NCI-H1694 treated with DMSO at 0.1 percent for 48 hours (cell line): ENCODE results near the gene ACTL8.

Experiments used
- DNase-seq: peaks from one replicate; lab custom pipeline; 2025; lab: John Stamatoyannopoulos, UW

Gene ACTL8

DNA sequence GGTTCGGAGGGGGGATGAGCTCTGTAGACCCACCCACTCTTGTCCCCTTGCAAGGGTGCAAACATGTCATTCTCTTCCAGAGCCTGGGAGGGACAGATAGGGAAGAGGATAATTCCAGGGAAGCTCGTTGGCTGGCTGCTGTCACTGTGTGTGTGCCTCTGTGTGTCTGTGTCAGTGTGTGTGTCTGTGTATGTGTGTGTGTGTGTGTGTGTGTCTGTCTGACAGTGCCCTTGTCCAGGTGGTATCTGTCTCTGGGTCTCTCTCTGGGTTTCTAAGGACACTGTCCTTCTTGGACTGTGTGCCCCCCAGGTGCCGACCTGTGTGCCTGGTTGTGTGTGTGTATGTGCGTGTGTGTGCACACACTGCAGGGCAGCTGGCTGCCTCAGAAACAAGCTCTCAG lies 90.5 kb downstream of the ACTL8 start:
- DNase-seq, result peak; percentile 25

DNA sequence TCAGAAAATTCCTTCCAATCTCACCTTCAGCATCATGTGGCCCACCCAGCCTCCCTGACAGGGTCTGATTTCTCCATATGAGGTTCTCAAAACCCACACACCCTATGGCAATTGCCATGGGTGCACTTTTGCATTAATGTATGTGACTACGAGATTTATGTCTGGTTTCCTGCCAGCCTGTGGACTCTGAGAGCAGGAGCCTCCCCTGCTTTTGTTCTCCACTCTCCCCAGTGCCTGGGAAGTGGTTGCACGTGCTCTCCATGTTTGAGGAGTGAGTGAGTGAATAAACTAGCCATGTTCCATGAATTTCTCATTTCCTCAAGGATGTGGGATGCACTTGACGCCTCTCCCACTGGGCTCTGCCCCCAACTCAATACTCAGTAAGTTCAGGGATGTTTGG lies 91.2 kb downstream of the ACTL8 start:
- no peak for DNase-seq

DNA sequence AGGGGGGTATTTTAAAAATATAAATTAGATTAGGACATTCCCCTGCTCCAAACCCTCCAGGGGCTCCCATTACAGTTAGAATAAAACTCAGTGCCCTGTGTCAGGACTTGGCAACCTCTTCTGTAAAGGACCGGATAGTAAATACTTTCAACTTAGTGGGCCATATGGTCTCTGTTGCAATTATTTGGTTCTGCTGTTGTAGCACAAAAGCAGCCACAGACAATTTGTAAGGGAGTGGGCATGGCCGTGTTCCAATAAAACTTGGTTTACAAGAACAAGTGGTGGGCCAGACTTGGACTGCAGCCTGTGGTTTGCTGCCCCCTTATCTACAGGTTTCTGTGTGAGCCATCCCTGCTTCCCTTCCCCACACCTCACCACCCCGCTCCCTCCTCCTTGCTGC lies 92.0 kb downstream of the ACTL8 start:
- DNase-seq, result peak; percentile 91

DNA sequence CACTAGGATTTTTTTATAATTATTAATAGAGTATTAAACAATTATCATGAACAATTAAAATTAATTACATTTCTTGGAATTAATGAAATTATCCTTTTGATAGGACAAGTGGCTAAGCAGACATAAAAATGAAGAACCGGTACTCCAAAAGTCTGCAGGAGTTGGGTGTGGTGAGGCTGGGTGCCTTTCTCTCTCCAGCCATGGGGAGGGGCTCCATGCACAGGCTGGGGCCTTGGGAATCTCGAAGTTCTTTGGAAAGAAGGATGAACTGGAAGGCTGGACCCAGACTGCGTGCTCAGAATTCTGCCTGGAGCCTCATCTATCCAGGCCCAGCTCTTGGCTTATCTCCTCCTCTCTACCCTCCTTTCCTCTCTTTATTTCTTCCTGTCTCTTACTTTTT lies 94.1 kb downstream of the ACTL8 start:
- no peak for DNase-seq

DNA sequence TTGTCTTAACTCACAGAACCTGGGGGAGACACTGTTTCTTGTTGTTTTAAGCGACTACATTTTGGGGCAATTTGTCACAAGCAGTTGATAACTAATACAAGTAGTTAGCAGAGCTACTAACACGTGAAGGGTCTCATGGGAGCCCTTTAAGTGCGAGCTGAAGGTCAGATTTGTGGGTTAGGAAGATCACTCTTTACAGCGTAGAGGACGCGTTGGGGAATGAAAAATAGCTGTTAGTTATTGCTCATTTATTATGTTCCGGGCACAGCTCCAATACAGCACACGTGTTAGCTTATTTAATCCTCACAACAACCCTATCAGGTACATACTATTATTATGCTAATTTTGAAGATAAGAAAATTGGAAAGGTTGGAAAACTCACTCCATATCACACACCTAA lies 95.9 kb downstream of the ACTL8 start:
- DNase-seq, result no peak

DNA sequence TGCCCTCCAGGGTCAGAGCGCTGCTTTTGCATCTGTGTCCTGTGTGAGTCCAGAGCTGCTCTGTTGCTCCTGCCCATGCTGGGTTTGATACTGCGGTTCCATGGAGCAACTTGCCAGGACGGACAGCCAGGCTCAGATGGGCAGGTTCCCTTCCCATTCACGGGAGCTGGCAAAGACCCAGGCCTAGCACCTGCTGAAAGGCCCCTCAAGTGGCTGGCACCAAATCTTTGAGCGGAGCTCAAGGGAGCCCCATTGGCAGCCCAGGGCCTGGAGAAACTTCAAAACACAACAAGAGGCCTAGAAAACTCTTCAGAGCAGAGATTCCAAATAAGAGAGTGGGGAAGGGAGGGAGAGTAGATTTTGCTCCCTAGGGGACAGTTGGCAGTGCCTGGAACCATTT lies 97.2 kb downstream of the ACTL8 start:
- DNase-seq, result no peak

DNA sequence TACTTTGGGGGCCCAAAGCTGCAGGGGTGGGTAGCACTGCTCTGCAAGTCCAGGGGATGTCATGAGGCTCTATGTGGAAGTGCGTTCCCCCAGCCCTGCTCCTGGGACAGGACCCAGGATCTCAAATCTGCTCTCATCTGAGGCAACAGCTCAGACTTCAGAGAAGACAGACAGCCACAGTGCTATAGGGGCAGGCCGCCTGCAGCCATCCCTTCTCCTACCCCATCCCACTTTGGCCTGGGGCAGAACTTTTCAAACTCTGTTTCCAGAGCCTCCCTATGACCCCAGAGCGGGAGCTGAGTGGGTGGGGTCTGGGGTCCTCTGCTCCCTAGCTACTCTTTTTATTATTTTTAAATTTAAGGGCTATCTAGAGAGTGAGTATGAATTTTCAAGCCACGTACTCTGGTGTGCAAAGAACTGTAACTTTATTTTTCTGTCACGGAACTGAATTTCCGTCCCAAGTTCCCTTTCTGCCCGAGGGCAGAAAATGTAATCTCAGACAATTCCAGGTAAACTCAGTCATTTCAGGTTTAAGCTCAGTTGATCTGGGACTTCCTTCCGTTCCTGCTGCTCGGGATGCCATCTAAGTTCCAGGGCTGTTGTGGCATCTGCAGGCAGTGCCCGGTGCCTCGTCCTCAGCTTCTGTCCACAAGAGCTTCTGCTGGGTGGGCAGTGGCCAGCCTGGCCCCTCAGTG lies 98.3 kb downstream of the ACTL8 start:
- DNase-seq, result no peak

DNA sequence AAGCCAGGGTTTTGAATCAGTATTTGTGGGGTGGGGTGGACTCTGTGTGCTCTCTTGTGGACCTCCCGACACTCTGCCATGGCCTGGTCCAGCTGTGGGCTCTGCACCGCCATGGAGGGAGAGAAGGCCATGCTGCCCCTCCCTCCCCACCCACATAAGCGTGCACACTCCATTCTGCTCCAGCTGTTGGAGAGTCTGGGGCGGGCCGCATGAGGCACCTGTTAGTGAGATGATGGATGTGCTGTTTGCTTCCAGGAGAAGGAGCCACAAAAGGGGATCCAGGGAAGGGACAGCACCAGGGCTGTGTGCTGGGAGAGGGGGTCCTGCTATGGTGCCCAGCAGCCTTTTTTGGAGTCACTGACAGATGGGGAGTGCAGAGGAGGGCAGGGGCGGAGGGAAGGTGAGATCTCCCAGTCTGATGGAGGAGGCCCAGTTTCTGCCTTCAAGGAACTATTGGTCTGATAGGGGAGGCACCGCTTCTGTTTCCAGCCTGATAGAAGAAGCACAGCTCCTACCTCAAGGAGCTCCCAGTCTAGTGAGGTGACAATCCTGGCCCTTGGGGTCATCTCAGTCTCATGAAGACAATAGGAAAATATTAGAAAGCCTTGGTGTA lies 101.5 kb downstream of the ACTL8 start:
- DNase-seq, result no peak

DNA sequence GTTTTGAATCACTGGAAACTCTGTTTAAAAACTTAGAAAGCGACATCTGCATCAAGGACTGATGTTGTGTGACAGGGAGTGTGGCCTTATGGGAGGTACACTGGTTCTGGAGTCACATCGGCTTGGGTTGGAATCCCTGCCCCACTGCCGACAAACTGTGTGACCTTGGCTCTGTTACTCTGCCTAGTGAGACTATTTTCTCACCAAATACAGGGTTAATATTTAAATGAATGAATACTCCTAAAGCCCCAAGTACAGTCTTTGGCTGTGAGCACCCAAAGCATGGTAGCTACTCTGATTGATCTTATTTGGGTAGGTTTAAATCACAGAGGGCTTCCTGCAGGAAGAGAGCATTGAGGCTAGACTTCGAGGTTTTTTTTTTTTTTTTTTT lies 102.0 kb downstream of the ACTL8 start:
- DNase-seq, result no peak

DNA sequence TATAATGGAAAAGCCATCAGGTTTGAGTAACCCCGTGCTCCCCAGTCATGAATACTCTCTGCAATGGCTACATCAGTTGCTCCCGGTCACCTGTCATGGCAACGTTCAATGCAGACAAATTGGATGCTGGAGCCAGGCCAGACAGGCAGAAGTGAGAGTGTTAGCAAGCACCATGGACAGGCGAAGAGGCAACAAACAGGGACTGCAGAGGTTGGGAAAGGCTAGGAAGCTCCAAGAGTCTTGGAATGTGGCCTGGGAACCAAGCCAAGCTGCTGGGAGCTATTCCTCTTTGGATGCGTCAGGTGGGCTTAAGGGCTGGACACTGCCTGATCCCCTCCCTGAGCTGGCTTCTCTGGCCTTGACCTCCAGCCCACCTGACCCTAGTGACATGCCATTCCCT lies 102.9 kb downstream of the ACTL8 start:
- no peak for DNase-seq

DNA sequence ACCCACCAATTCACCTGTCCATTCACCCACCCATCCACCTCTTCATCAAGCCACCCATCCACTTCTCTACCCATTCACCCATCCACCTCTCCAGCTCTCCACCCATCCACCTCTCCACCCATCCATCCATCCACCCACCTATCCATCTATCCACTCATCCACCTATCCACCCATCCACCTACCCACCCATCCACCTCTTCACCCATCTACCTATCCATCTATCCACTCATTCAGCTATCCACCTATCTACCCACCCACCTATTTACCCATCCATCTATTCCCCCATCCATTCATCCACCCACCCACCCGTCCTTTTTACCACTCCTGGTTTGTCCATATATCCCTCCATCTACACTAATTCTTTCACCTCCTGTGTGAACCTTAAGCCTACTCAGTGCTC lies 105.7 kb downstream of the ACTL8 start:
- DNase-seq, result no peak

DNA sequence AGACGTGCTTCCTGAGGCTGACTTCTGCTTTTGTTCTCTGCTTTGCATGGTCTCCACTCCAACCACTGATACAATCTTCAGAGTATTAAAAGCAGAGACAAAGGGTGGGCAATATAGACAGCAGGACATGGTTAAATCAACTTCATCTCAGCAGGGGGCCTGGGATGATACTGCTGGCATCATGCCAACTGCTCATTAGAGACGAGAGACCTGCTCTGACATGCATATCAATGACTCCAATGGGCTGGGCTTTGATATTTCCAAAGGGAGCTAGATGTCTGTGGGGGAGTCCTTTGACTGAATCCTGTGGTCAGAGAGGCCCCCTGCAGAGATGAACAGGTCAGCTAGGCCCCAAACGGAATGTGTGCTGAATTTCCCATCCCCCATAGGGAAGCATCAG lies 106.6 kb downstream of the ACTL8 start:
- DNase-seq, result peak; percentile 31

DNA sequence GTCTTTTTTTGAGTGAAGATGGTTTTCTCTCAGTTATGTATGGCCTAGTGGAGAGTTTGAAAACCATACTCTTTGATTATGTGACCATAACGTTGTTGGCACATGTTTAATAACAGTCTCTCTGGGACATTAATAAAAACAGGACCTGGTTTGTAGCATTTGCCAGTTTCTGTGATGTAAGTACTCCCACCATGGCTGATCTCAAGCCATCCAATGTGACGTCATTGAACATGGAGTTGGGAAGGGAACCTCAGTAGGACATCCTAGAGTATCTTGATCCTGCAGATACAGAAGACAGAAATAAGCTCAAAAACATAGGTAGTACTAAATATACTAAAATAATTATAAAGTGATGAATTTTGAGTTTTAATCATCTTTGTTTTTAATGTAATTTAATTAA lies 107.0 kb downstream of the ACTL8 start:
- DNase-seq, result no peak

DNA sequence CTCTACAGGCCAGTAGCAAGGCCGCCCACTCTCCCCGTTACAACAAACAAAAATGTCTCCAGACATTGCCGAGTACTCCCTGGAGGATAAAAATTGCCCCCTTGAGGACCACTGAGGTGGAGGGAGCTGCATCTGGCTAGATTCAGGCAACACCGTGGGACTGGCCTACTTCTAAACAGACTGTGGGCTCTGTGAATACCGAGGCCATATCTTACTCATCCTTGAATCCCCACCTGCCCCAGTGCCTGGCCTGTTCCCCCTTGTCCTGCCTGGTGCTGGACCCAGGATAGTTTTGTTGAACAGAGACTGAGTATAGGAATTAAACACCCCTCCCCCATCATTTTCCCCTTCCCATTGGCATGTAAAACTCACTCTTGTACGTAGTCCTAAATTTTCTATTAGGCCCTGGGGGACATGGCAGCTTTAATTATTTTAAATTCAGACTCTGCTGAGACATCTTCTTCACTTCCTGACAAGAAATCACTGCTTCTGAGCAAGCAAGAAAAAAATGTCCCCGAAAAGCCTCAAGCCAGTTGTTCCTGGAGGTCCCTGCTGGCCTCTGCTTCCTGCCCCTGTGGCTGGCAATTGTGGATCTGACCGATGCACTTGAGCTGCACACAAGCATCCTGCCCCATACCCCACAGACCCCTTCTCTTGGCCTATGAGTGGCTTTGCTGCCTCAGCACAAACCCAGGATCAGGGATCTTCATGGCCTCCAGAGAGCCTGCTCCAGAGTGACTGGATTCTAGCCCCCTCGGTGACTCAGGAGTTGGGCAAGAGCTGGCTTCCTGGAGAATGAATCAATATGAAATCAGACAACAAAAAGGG lies 111.0 kb downstream of the ACTL8 start:
- DNase-seq, result no peak

DNA sequence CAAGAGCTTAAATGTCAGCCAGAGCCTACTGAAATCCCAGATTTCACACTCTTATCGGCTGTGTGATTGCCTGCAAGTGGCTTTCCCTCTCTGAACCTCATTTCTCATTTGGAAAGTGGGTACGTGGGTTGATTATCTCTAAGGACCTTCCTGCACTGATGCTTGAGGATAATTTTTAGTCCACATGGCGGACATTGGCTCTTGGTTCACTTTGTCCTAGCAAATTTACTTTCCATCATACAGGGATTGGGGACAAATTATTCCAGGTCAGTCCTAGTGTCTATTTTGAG lies 111.6 kb downstream of the ACTL8 start:
- no peak for DNase-seq

DNA sequence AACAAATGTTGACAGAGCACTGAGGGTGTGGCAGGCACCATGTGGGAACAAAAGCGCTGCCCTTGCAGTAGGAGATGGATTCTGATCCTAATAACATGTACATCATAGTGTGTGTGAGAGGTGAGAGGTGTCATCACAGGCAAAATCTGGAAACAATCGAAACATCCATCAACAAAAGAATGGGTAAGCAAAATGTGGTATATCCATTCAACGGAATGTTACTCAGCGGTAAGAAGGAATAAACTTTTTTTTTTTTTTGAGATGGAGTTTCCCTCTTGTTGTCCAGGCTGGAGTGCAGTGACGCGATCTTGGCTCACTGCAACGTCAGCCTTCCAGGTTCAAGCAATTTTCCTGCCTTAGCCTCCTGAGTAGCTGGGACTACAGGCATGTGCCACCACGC lies 112.3 kb downstream of the ACTL8 start:
- DNase-seq, result no peak

DNA sequence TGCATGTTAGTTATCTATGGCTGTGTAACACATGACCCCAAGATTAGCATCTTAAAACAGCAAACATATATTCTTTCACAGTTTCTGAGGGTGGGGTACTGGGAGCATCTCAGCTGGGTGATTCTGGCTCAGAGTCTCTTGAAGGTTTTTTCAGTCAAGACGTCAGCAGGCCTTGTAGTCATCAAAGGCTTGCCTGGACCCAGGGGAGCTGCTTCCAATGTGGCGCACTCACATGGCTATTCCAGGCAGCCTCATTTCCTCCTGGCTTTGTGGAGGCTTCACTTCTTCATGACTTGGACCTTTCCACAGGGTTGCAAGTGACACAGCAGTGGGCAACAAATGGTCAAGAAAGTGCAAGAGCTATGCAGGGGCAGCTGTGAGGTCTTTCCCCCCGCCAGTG lies 114.7 kb downstream of the ACTL8 start:
- no peak for DNase-seq

DNA sequence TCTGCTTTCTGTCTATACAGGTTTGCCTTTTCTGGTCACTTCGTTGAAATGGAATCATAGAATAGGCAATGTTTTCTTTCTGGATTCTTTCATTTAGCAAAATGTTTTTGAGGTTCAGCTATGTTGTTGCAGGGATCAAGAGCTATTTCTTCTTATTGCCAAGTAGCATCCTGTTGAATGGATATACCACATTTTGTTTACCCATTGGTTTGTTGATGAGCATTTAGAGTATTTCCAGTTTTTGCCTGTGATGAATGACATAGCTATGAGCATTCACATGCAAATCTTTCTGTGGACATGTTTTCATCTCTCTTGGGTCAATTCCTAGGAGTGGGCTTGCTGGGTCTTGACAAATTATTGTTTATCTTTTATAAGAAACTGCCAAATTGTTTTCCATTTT lies 115.5 kb downstream of the ACTL8 start:
- no peak for DNase-seq

DNA sequence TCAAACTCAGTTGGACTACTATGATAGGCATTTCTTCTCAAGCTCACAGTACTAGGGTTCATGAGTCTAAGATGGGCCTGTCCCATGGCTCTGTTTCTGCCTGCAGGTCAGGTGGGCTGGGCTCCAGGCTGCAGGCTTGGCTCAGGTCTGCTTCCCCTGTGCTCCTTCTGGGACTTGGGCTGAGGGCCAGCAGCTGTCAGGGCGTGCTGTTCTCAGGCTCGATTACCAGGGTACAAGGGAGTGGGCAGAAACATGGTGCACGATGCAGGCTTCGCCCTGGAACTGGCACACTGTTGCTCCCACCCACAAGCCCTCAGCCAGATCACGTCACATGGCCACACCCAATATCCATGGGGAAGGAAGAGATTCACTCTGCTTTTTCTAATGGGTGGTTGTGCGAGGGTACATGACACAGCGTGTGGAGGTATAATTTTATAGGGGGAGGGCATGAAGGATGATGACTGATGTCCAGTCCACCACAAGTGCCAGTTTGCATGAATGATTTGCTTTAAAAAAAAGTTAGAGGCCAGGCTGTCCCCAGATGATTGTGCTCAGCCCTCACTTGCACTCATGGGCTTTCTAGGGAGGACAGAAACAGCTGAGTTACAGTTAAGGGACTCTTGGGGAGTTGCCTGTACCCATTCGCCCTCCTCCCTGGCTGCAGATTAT lies 118.0 kb downstream of the ACTL8 start:
- no peak for DNase-seq

DNA sequence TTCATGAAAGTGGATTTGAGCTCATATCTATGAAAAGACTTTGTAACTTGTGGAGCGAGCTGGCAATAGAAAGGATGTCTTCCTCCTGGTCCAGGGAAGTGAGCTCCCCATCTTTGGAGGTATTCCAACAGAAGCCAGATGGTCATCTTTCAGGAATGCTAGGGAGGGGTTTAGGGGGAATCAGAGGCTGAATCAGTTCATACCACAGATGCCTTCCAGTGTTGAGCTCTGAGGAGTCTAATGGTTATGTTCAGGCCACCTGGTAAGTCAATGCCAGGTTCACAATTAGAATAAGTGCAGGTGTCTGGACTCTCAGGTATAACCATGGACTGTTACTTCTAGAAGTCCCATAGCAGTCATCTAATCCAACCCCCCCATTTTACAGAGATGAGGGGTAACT lies 119.1 kb downstream of the ACTL8 start:
- DNase-seq, result no peak

DNA sequence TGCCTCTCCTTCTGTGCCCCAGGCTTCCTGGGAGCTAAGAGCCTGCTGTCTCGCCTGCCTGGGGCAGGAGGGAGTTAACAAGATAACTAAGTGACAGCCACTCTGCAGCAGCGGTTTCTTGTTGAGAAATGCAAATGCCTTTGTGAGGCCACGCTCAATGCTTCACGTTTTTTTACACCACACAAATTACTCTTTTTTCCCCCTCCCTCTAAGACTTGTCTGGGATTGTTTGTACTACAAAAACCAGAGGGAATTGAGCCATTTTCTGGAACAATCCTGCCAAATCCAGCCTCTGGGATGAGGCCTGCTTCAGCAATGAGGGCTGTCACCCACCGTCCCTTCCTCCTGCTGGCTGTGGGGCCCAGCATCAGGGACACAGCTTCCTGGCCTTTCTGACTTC lies 119.6 kb downstream of the ACTL8 start:
- no peak for DNase-seq

DNA sequence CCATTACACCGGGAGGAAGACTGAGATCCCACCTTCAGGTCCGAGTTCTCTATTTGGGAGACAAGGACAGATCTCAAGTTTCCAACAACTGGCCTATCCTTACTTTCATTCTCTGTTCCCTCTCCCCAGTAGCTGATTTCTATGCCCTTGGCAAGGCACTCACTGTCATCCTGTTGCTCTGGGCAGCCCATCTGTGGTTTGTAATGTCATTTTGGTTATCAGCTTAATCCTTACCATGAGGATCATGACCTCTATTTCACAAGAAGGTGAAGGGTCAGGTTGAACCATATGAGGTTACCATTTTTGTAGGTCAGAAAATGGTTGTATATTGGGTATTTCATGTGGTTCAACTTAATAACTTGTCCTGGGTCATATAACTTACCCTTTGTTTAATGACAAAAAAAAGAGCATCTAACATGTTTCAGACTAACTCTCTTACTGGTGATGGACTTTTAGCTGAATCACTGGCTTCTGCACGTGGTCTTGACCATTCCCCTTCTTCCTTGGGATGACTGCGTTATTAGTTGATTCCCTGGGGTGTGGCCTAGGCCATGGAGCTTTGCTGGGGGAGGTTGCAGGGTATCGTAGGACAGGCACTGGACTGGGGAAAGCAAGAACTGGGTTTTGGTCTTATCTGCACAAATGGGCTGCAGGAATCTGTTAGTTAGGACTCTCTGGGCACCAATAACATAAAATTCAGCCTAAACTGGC lies 120.2 kb downstream of the ACTL8 start:
- DNase-seq, result no peak
